Muscle layer of colon (tissue), 2 donors: ENCODE measurements around the gene CACNA2D2.

Source experiments
- H3K27ac ChIP-seq: one replicate; pipeline ENCODE4 v1.7.0; 2013; ENCODE audit warnings: low read depth, mild to moderate bottlenecking, low read length, moderate library complexity
- H3K27me3 ChIP-seq, 2 donors: one replicate each; pipeline ENCODE4 v1.7.0; 2013; ENCODE audit warnings: low read length in 2 of 2, mild to moderate bottlenecking in 2 of 2; ENCODE audit not compliant: insufficient read depth in 2 of 2, control insufficient read depth in 1 of 2
- H3K36me3 ChIP-seq: one replicate; pipeline ENCODE4 v1.7.0; 2013; ENCODE audit warnings: mild to moderate bottlenecking, low read length; ENCODE audit not compliant: insufficient read depth
- H3K4me1 ChIP-seq: one replicate; pipeline ENCODE4 v1.7.0; 2013; ENCODE audit warnings: mild to moderate bottlenecking, low read length; ENCODE audit not compliant: insufficient read depth
- H3K4me3 ChIP-seq, 2 donors: one replicate each; pipeline ENCODE4 v1.7.0; 2013; ENCODE audit warnings: low read length in 2 of 2, low read depth in 1 of 2, mild to moderate bottlenecking in 1 of 2, moderate library complexity in 1 of 2
- H3K9ac ChIP-seq: one replicate; pipeline ENCODE4 v1.7.0; 2013; ENCODE audit warnings: low read length
- H3K9me3 ChIP-seq: one replicate; pipeline ENCODE4 v1.7.0; 2013; ENCODE audit warnings: mild to moderate bottlenecking, low read length
- donor health status: abdominal sarcoma.
- donor health status: Adenocarcinoma of cecum.

Gene CACNA2D2

GRCh38 chr3:50318163-50318562 lies 185.3 kb downstream of the CACNA2D2 start:
- Histone ChIP-seq H3K27me3 (no peaks in the 10 kb centered on the region), H3K4me1 (peaks cover 44% of the 10 kb centered on the region), H3K9me3 (no peaks in the 10 kb centered on the region), H3K27ac (no peak overlapping the region), H3K4me3 (no peak overlapping the region), H3K36me3 (peaks cover 20% of the 10 kb centered on the region), H3K9ac (no peak overlapping the region)

GRCh38 chr3:50317300-50317699 lies 186.1 kb downstream of the CACNA2D2 start:
- Histone ChIP-seq H3K36me3 (peaks cover 20% of the 10 kb centered on the region), H3K4me3 (no peak overlapping the region), H3K4me1 (peaks cover 40% of the 10 kb centered on the region)

GRCh38 chr3:50316657-50317242 lies 186.7 kb downstream of the CACNA2D2 start:
- Histone ChIP-seq H3K9ac (no peak overlapping the region), H3K4me3 (no peak overlapping the region), H3K27ac (no peak overlapping the region), H3K27me3 (no peaks in the 10 kb centered on the region), H3K36me3 (peaks cover 20% of the 10 kb centered on the region), H3K4me1 (peaks cover 35% of the 10 kb centered on the region), H3K9me3 (no peaks in the 10 kb centered on the region)

More at GRCh38 chr3:50317300-50317699, 186.1 kb downstream of the CACNA2D2 start:
- no peaks in the 10 kb centered on the region for H3K27me3 ChIP-seq
- no peaks in the 10 kb centered on the region for H3K9me3 ChIP-seq
- H3K27ac ChIP-seq: no peak overlapping the region
- H3K9ac ChIP-seq: no peak overlapping the region

GRCh38 chr3:50314816-50315215 lies 188.6 kb downstream of the CACNA2D2 start:
- Histone ChIP-seq H3K9me3 (no peaks in the 10 kb centered on the region), H3K36me3 (peaks cover 20% of the 10 kb centered on the region), H3K4me3 (no peak overlapping the region), H3K4me1 (peaks cover 27% of the 10 kb centered on the region), H3K27ac (no peak overlapping the region), H3K27me3 (no peaks in the 10 kb centered on the region), H3K9ac (no peak overlapping the region)

- no peaks in the 10 kb centered on the region for H3K27me3 ChIP-seq
- H3K4me1 ChIP-seq: peaks cover 22% of the 10 kb centered on the region
Observed at GRCh38 chr3:50314342-50314741, 189.1 kb downstream of the CACNA2D2 start.

More at GRCh38 chr3:50314342-50314741, 189.1 kb downstream of the CACNA2D2 start:
- Histone ChIP-seq H3K27ac (no peak overlapping the region), H3K4me3 (no peak overlapping the region), H3K36me3 (peaks cover 16% of the 10 kb centered on the region), H3K9ac (no peak overlapping the region), H3K9me3 (no peaks in the 10 kb centered on the region)
